GM19023 (cell line): Measurements from ENCODE around the gene MEG3.

Source experiments
- ATAC-seq: cut with Tn5 transposase; IDR thresholded peaks from one replicate; pipeline ENCODE4 v1.9.1; 2021; ENCODE audit warnings: mild to moderate bottlenecking, moderate library complexity; ENCODE audit not compliant: unreplicated experiment

The MEG3 gene

GRCh38 chr14:100892496-100893227 lies 66.7 kb downstream of the MEG3 start:
- no peak for ATAC-seq

- no peak for ATAC-seq
Observed at GRCh38 chr14:100893228-100893601, 67.3 kb downstream of the MEG3 start.

- no peak for ATAC-seq
Observed at GRCh38 chr14:100893760-100894159, 67.8 kb downstream of the MEG3 start.

GRCh38 chr14:100894416-100894815 lies 68.5 kb downstream of the MEG3 start:
- ATAC-seq: no peak

- ATAC-seq: no peak
Observed at GRCh38 chr14:100895411-100895810, 69.5 kb downstream of the MEG3 start.

- ATAC-seq: no peak
Observed at GRCh38 chr14:100896369-100897060, 70.6 kb downstream of the MEG3 start.

GRCh38 chr14:100898465-100898864 lies 72.5 kb downstream of the MEG3 start:
- no peak for ATAC-seq

GRCh38 chr14:100898935-100899883 lies 73.3 kb downstream of the MEG3 start:
- ATAC-seq: no peak

GRCh38 chr14:100899884-100900771 lies 74.2 kb downstream of the MEG3 start:
- ATAC-seq: no peak

- ATAC-seq: no peak
Observed at GRCh38 chr14:100900837-100901390, 75.0 kb downstream of the MEG3 start.

- ATAC-seq: no peak
Observed at GRCh38 chr14:100901391-100902183, 75.7 kb downstream of the MEG3 start.

- no peak for ATAC-seq
Observed at GRCh38 chr14:100902295-100903133, 76.6 kb downstream of the MEG3 start.

GRCh38 chr14:100903134-100903468 lies 77.2 kb downstream of the MEG3 start:
- no peak for ATAC-seq

- ATAC-seq: no peak
Observed at GRCh38 chr14:100903672-100904185, 77.8 kb downstream of the MEG3 start, which contains the start of gene RTL1. Gene RTL1 (minus strand): TSS chr14:100903722. CDS start chr14:100884788, 18,934 bp downstream.

- ATAC-seq: no peak
Observed at GRCh38 chr14:100904307-100905087, 78.6 kb downstream of the MEG3 start.

GRCh38 chr14:100905166-100905565 lies 79.2 kb downstream of the MEG3 start:
- ATAC-seq: no peak

- no peak for ATAC-seq
Observed at GRCh38 chr14:100906420-100906819, 80.5 kb downstream of the MEG3 start.
